Natural killer cell (primary cell): Measurements from ENCODE around the gene KHK. TPM values are rescaled to one million over a fixed set of nuclear protein-coding genes. Genes with fewer than 3 reads are reported as not detected.

ENCODE experiments used
- ATAC-seq, 3 donors: fragments of 150-1000 bp in 2 of 3; fragments of 200-7000 bp in 1 of 3; cut with Tn5 transposase; 1 replicate in 1 of 3; 2 replicates in 2 of 3; pipeline ENCODE4 v1.10.0; 2021; ENCODE audit warnings: mild to moderate bottlenecking in 2 of 3, moderate library complexity in 2 of 3
- DNase-seq, 2 donors: peaks; one replicate each; pipeline versions ENCODE4 v3.0.0 to v3.0.0-alpha.2; 2013 to 2021; ENCODE audit warnings: mixed read lengths in 1 of 2
- H3K27ac ChIP-seq: one replicate; pipeline ENCODE4 v1.5.1; 2013; ENCODE audit warnings: mild to moderate bottlenecking, low read length
- H3K27me3 ChIP-seq: one replicate; pipeline ENCODE4 v1.6.1; 2013; ENCODE audit warnings: low read length; ENCODE audit not compliant: control insufficient read depth, insufficient read depth
- H3K36me3 ChIP-seq: one replicate; pipeline ENCODE4 v1.6.1; 2013; ENCODE audit warnings: low read length; ENCODE audit not compliant: control insufficient read depth, insufficient read depth
- H3K4me1 ChIP-seq: one replicate; pipeline ENCODE4 v1.6.1; 2013; ENCODE audit warnings: low read length; ENCODE audit not compliant: control insufficient read depth, insufficient read depth
- H3K4me3 ChIP-seq: one replicate; pipeline ENCODE4 v1.5.1; 2013; ENCODE audit warnings: low read length
- H3K9me3 ChIP-seq: one replicate; pipeline ENCODE4 v1.6.1; 2013; ENCODE audit warnings: low read length; ENCODE audit not compliant: control insufficient read depth, insufficient read depth
- H3K27ac Mint-ChIP-seq, 2 donors: one replicate each; pipeline ENCODE4 v1.8.0; 2022; ENCODE audit warnings: mild to moderate bottlenecking in 2 of 2, mixed read lengths in 2 of 2, moderate library complexity in 1 of 2
- H3K27me3 Mint-ChIP-seq, 2 donors: one replicate each; pipeline ENCODE4 v1.8.0; 2022; ENCODE audit warnings: low read depth in 2 of 2, mixed read lengths in 2 of 2
- H3K36me3 Mint-ChIP-seq: one replicate; pipeline ENCODE4 v1.8.0; 2022; ENCODE audit warnings: mixed read lengths
- H3K4me1 Mint-ChIP-seq, 2 donors: one replicate each; pipeline ENCODE4 v1.8.0; 2022; ENCODE audit warnings: mixed read lengths in 2 of 2
- H3K4me3 Mint-ChIP-seq: one replicate; pipeline ENCODE4 v1.8.0; 2022; ENCODE audit warnings: mild to moderate bottlenecking, moderate library complexity, mixed read lengths
- H3K9me3 Mint-ChIP-seq, 2 donors: one replicate each; pipeline ENCODE4 v1.8.0; 2022; ENCODE audit warnings: mixed read lengths in 2 of 2
- WGBS: methylation state at CpG from one replicate; pipeline ENCODE4 v1.1.7; 2013; ENCODE audit warnings: missing lambda C conversion rate; ENCODE audit not compliant: insufficient coverage; 5-methylcytosine and 5-hydroxymethylcytosine counted together
- intact Hi-C: fragments of 100-400 bp; cut with micrococcal nuclease; formaldehyde crosslinking; loops from one replicate; pipeline ENCODE4 v1.14.2; 2022
- total RNA-seq, 4 donors: library from RNA; stranded (reverse); fragments of 120-200 nt in 1 of 4; gene quantifications; one replicate each; pipeline versions ENCODE4 v1.2.3 to v1.2.4, GENCODE V29; 2013 to 2022
- TF ChIP-seq, protein P1 (sequence below): fragments of 200-600 bp; IDR thresholded peaks from one replicate; pipeline ENCODE4 v1.8.0; 2022; ENCODE audit warnings: antibody characterized with exemption

The KHK gene
- total RNA-seq, 3 donors from 2014 or later (not counting 1 experiment from before 2014, with no cell fraction given), result 3.7 to 4.0 (median 3.8) TPM

DNA sequence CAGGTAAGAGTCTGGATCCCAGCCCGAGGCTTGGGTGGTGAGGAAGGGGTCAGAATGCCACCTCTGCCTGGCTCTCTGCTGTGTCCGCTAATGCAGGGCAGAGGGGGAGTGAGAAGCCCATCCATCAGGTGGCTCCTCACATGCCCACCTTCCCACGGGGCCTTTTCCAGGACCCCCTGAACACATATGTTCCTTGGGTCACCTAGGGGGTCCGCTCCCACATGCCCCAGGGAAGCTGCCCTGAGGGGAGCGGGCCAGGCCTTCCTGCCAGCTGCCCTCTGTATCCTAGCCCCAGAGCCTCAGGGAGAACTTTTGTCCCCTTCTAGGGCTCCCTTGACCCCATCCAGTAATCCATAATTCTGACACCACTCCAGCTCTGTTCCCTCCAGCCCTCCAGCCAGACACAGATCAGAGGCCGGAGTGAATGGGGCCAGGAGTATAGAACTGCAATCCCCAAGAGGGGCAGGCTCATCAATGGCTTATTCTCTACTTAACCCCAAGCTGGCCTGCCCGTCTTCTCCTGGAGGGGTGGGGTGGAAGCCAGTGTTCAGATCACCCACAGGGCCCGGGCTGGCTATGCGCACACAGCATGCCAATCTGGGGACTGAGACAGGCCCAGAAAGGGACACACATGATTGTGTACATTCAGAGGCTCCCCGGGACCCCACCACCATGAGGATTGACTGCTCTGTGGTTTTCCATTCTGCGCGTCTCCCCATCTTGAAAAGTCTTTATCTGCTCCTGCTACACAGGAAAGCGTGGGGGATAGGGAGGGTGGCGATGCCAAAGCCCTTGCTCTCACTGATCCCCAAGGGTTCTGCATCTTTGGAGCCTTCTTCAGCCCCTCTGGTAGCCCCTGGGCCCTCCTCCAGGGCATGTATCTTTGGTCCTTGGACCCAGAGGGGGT lies 7.1 kb upstream of the KHK start:
- no peak for ATAC-seq
- no peak overlapping the region for H3K27ac ChIP-seq
- peaks cover 42% of the 10 kb centered on the region for H3K4me1 ChIP-seq
- TF ChIP-seq, protein P1, sequence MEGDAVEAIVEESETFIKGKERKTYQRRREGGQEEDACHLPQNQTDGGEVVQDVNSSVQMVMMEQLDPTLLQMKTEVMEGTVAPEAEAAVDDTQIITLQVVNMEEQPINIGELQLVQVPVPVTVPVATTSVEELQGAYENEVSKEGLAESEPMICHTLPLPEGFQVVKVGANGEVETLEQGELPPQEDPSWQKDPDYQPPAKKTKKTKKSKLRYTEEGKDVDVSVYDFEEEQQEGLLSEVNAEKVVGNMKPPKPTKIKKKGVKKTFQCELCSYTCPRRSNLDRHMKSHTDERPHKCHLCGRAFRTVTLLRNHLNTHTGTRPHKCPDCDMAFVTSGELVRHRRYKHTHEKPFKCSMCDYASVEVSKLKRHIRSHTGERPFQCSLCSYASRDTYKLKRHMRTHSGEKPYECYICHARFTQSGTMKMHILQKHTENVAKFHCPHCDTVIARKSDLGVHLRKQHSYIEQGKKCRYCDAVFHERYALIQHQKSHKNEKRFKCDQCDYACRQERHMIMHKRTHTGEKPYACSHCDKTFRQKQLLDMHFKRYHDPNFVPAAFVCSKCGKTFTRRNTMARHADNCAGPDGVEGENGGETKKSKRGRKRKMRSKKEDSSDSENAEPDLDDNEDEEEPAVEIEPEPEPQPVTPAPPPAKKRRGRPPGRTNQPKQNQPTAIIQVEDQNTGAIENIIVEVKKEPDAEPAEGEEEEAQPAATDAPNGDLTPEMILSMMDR, result no peak
- Mint-ChIP-seq H3K4me3 (no peak overlapping the region), H3K36me3 (no peaks in the 10 kb centered on the region), H3K9me3 (no peaks in the 10 kb centered on the region), H3K27me3 (no peaks in the 10 kb centered on the region), H3K4me1 (peaks cover 30 to 54% of the 10 kb centered on the region in 2 donors), H3K27ac (peak overlapping the region in 1 of 2 donors; percentile 86)
- H3K9me3 ChIP-seq, result no peaks in the 10 kb centered on the region
- 86% methylated on average over 14 of the region's 14 CpGs for WGBS
- intact Hi-C loops, result loop anchor here (10.0 kb wide), 1 partner anchor 55 kb away; the partner anchor contains the start of genes PREB and PRR30
- no peaks in the 10 kb centered on the region for H3K36me3 ChIP-seq
- no peak for DNase-seq
- H3K27me3 ChIP-seq, result no peaks in the 10 kb centered on the region
- H3K4me3 ChIP-seq, result no peak overlapping the region

DNA sequence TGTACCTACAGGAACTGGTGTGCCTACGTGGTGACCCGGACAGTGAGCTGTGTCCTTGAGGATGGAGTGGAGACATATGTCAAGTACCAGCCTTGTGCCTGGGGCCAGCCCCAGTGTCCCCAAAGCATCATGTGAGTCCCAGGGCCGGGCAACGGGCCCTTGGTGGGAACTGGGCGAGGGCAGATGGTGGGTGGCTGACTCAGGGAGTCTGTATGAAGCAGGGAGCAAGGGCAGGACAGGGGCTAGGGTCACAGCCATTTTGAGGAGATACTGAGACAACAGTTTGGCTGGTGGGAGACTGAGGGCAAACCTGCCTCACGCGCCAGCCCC lies 6.5 kb upstream of the KHK start:
- Histone ChIP-seq H3K4me1 (peaks cover 41% of the 10 kb centered on the region), H3K36me3 (no peaks in the 10 kb centered on the region), H3K27ac (no peak overlapping the region), H3K9me3 (no peaks in the 10 kb centered on the region), H3K27me3 (no peaks in the 10 kb centered on the region), H3K4me3 (no peak overlapping the region)
- no peak for ATAC-seq
- WGBS, result 96% methylated on average over 7 of the region's 7 CpGs
- H3K27me3 Mint-ChIP-seq, result no peaks in the 10 kb centered on the region
- H3K9me3 Mint-ChIP-seq, result no peaks in the 10 kb centered on the region
- H3K4me1 Mint-ChIP-seq, result peaks cover 26 to 50% of the 10 kb centered on the region in 2 donors
- H3K4me3 Mint-ChIP-seq, result peak overlapping the region; percentile 56
- TF ChIP-seq, protein P1, result no peak
- H3K36me3 Mint-ChIP-seq, result no peaks in the 10 kb centered on the region
- no peak for DNase-seq
- peak overlapping the region in 1 of 2 donors; percentile 86 for H3K27ac Mint-ChIP-seq
- intact Hi-C loops, result loop anchor here (10.0 kb wide), 1 partner anchor 55 kb away; the partner anchor contains the start of genes PREB and PRR30

- H3K27ac Mint-ChIP-seq, result peak overlapping the region; percentile 86 to 92
- Histone ChIP-seq H3K27ac (peak overlapping the region; percentile 62), H3K36me3 (no peaks in the 10 kb centered on the region), H3K4me1 (peaks cover 41% of the 10 kb centered on the region), H3K4me3 (no peak overlapping the region), H3K9me3 (no peaks in the 10 kb centered on the region), H3K27me3 (no peaks in the 10 kb centered on the region)
- 96% methylated on average over 14 of the region's 14 CpGs for WGBS
- H3K36me3 Mint-ChIP-seq, result no peaks in the 10 kb centered on the region
- TF ChIP-seq, protein P1, result no peak
- peaks cover 26 to 50% of the 10 kb centered on the region in 2 donors for H3K4me1 Mint-ChIP-seq
- ATAC-seq (no peak), DNase-seq (no peak)
- H3K4me3 Mint-ChIP-seq, result peak overlapping the region; percentile 81
- H3K27me3 Mint-ChIP-seq, result no peaks in the 10 kb centered on the region
- intact Hi-C loops, result loop anchor here (10.0 kb wide), 1 partner anchor 54 kb away; the partner anchor contains the start of genes PREB and PRR30
- H3K9me3 Mint-ChIP-seq, result no peaks in the 10 kb centered on the region
Measured at GRCh38 chr2:27080603-27080936, 6.0 kb upstream of the KHK start.
